GM12892 (cell line): ENCODE results near the gene SUPT3H.

Experiments used
- POLR2A ChIP-seq: IDR thresholded peaks from 2 replicates; pipeline ENCODE4 v1.6.1; 2011; ENCODE audit warnings: low read depth, low read length, control low read depth
- POLR2AphosphoS5 ChIP-seq: IDR thresholded peaks from 2 replicates; pipeline ENCODE4 v1.6.1; 2011; ENCODE audit warnings: low read depth, low read length, control low read depth
- TAF1 ChIP-seq: IDR thresholded peaks from 2 replicates; pipeline ENCODE4 v1.6.1; 2011; ENCODE audit warnings: low read depth, mild to moderate bottlenecking, control low read depth, low read length, borderline replicate concordance

DNA sequence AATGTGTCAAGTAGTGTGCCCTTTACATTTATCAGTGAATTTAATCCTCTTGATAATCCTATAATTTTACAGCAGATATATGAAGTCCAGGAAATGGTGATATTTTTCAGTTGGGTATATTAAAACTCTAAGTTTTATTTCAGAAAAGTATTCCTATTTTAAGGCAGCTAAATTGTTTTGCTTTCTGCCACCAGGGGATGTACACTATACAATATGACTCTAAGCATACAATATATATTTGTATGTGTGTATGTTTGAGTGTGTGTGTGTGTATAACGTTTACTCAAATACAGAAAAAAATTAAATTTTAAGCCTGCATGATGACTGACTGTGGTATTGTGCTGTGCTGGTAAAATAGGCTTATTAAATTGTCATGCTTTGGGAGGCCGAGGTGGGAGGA, 151.7 kb downstream of the SUPT3H start:
- TF ChIP-seq POLR2AphosphoS5 (no peak), POLR2A (no peak), TAF1 (no peak)
